GM19239 (cell line): ENCODE results near the gene BIRC3.
"Not testable (repeated sequence)": the region's sequence is repeated elsewhere in the genome, so short reads cannot be mapped to it uniquely, and the experiment has no call there.

Experiments used
- DNase-seq: peaks from one replicate; pipeline ENCODE4 v3.0.0; 2011; ENCODE audit warnings: low spot score; ENCODE audit not compliant: insufficient read length
- FAIRE-seq: peaks from 2 replicates; lab custom pipeline; 2011; peaks lifted over from hg19 to GRCh38; lab: Jason Lieb, UNC

The BIRC3 gene

GRCh38 chr11:102361086-102362031 is 44.1 kb downstream of the BIRC3 start:
- DNase-seq = no peak
- peak; percentile 66 for FAIRE-seq

- FAIRE-seq = no peak
- no peak for DNase-seq
These were observed 47.7 kb downstream of the BIRC3 start for GRCh38 chr11:102364991-102365390.

GRCh38 chr11:102367364-102367763 is 50.1 kb downstream of the BIRC3 start:
- DNase-seq (no peak), FAIRE-seq (peak; percentile 51)

GRCh38 chr11:102368472-102368871 is 51.2 kb downstream of the BIRC3 start:
- DNase-seq = peak; percentile 66
- FAIRE-seq = peak; percentile 86

GRCh38 chr11:102374633-102375424 is 57.5 kb downstream of the BIRC3 start:
- DNase-seq, FAIRE-seq: not testable (repeated sequence)

GRCh38 chr11:102375720-102376399 is 58.6 kb downstream of the BIRC3 start:
- no peak for DNase-seq
- FAIRE-seq = peak; percentile 14

- DNase-seq (no peak), FAIRE-seq (no peak)
These were observed 60.6 kb downstream of the BIRC3 start for GRCh38 chr11:102377891-102378290.

- no peak for DNase-seq
- no peak for FAIRE-seq
These were observed 61.5 kb downstream of the BIRC3 start for GRCh38 chr11:102378818-102379217.

- DNase-seq (no peak), FAIRE-seq (no peak)
These were observed 65.1 kb downstream of the BIRC3 start for GRCh38 chr11:102382384-102382783.

GRCh38 chr11:102383839-102384238 is 66.6 kb downstream of the BIRC3 start:
- no peak for FAIRE-seq
- no peak for DNase-seq

- DNase-seq (no peak), FAIRE-seq (no peak)
These were observed 67.3 kb downstream of the BIRC3 start for GRCh38 chr11:102384419-102385079.

- no peak for DNase-seq
- no peak for FAIRE-seq
These were observed 68.1 kb downstream of the BIRC3 start for GRCh38 chr11:102385085-102386007.

GRCh38 chr11:102386136-102386734 is 69.0 kb downstream of the BIRC3 start:
- no peak for FAIRE-seq

GRCh38 chr11:102387043-102387781 is 69.9 kb downstream of the BIRC3 start:
- DNase-seq (no peak), FAIRE-seq (no peak)

More at GRCh38 chr11:102386136-102386734, 69.0 kb downstream of the BIRC3 start:
- no peak for DNase-seq
